IPS DF 6.9 (cell line): ENCODE results near the gene TMEM200B.
A peak's percentile ranks its signal among the peaks of the same experiment; 100 is the strongest.

Experiments used
- DNase-seq: peaks from one replicate; pipeline ENCODE4 v3.0.0-alpha.2; 2013; ENCODE audit warnings: low read depth, low spot score
- H3K27ac ChIP-seq: one replicate; pipeline ENCODE4 v1.5.1; 2013; ENCODE audit warnings: low read length, control low read depth
- H3K27me3 ChIP-seq: 2 replicates; pipeline ENCODE4 v1.6.1; 2013; ENCODE audit warnings: mild to moderate bottlenecking, low read length; ENCODE audit not compliant: control insufficient read depth, insufficient read depth
- H3K36me3 ChIP-seq: 2 replicates; pipeline ENCODE4 v1.6.1; 2013; ENCODE audit warnings: low read length; ENCODE audit not compliant: control insufficient read depth, insufficient read depth
- H3K4me1 ChIP-seq: 2 replicates; pipeline ENCODE4 v1.6.1; 2013; ENCODE audit warnings: low read length; ENCODE audit not compliant: control insufficient read depth, insufficient read depth
- H3K4me3 ChIP-seq: 2 replicates; pipeline ENCODE4 v1.5.1; 2013; ENCODE audit warnings: mild to moderate bottlenecking, low read length
- H3K9me3 ChIP-seq: 2 replicates; pipeline ENCODE4 v1.6.1; 2013; ENCODE audit warnings: low read length, inconsistent platforms; ENCODE audit not compliant: control insufficient read depth, insufficient read depth
- WGBS: extraction: QIAGEN DNeasy Blood & Tissue Kit; methylation state at CpG from one replicate; pipeline ENCODE4 v1.1.7; 2013; ENCODE audit warnings: mixed read lengths, missing lambda C conversion rate; ENCODE audit not compliant: insufficient read length, insufficient coverage; 5-methylcytosine and 5-hydroxymethylcytosine counted together

Gene TMEM200B

GRCh38 chr1:29123887-29124365 lies at the start of gene TMEM200B:
Gene TMEM200B (minus strand): TSS chr1:29123903. CDS start chr1:29121828, 2,075 bp downstream.
- Histone ChIP-seq H3K4me3 (peak within 1 kb of the TSS; percentile 45; the same call in 1 of the 2 replicates), H3K36me3 (no peaks in the 10 kb centered on the region), H3K9me3 (no peaks in the 10 kb centered on the region), H3K4me1 (no peaks in the 10 kb centered on the region), H3K27ac (no peak within 1 kb of the TSS), H3K27me3 (no peaks in the 10 kb centered on the region; the same call in 1 of the 2 replicates)
- no peak for DNase-seq
- no CpG with 5 or more reads among the region's 46 CpGs for WGBS

GRCh38 chr1:29172415-29172939 lies 48.8 kb upstream of the TMEM200B start:
- no peak for DNase-seq
- Histone ChIP-seq H3K4me1 (0 out of 2 replicates have a peak, but pooled peaks cover 1% of the 10 kb centered on the region), H3K36me3 (no peaks in the 10 kb centered on the region), H3K27me3 (no peaks in the 10 kb centered on the region), H3K27ac (no peak overlapping the region), H3K4me3 (no peak overlapping the region), H3K9me3 (no peaks in the 10 kb centered on the region)
- no CpG with 5 or more reads among the region's 8 CpGs for whole genome bisulfite sequencing

- no peak overlapping the region for H3K27ac ChIP-seq
- H3K4me3 ChIP-seq = no peak overlapping the region
- H3K36me3 ChIP-seq = peaks cover 1% of the 10 kb centered on the region; the same call in 1 of the 2 replicates
- no CpG with 5 or more reads among the region's 5 CpGs for WGBS
- no peak for DNase-seq
- H3K4me1 ChIP-seq = 0 out of 2 replicates have a peak, but pooled peaks cover 3% of the 10 kb centered on the region
- no peaks in the 10 kb centered on the region for H3K9me3 ChIP-seq
- H3K27me3 ChIP-seq = no peaks in the 10 kb centered on the region
Measured at GRCh38 chr1:29171521-29171920, 47.8 kb upstream of the TMEM200B start.

- 0 out of 2 replicates have a peak, but pooled peaks cover 7% of the 10 kb centered on the region for H3K4me1 ChIP-seq
- no peak overlapping the region for H3K27ac ChIP-seq
- peaks cover 5% of the 10 kb centered on the region; the same call in 1 of the 2 replicates for H3K36me3 ChIP-seq
- H3K27me3 ChIP-seq = no peaks in the 10 kb centered on the region
- H3K4me3 ChIP-seq = no peak overlapping the region
- no CpG with 5 or more reads among the region's 3 CpGs for WGBS
- no peak for DNase-seq
- H3K9me3 ChIP-seq = no peaks in the 10 kb centered on the region
Measured at GRCh38 chr1:29171089-29171488, 47.4 kb upstream of the TMEM200B start.

GRCh38 chr1:29169976-29170375 lies 46.3 kb upstream of the TMEM200B start:
- Histone ChIP-seq H3K27me3 (no peaks in the 10 kb centered on the region), H3K4me3 (no peak overlapping the region), H3K36me3 (peaks cover 8% of the 10 kb centered on the region; the same call in 1 of the 2 replicates), H3K4me1 (peaks cover 7% of the 10 kb centered on the region; the same call in 1 of the 2 replicates), H3K27ac (no peak overlapping the region), H3K9me3 (no peaks in the 10 kb centered on the region)
- DNase-seq = no peak
- WGBS = no CpG with 5 or more reads among the region's 3 CpGs

GRCh38 chr1:29167904-29168303 lies 44.2 kb upstream of the TMEM200B start:
- Histone ChIP-seq H3K4me3 (no peak overlapping the region), H3K4me1 (peaks cover 7% of the 10 kb centered on the region; the same call in 1 of the 2 replicates), H3K27ac (no peak overlapping the region), H3K36me3 (peaks cover 8% of the 10 kb centered on the region; the same call in 1 of the 2 replicates), H3K27me3 (no peaks in the 10 kb centered on the region), H3K9me3 (no peaks in the 10 kb centered on the region)
- no peak for DNase-seq
- WGBS = no CpG with 5 or more reads among the region's 9 CpGs

- no peaks in the 10 kb centered on the region for H3K9me3 ChIP-seq
- H3K27ac ChIP-seq = no peak overlapping the region
- H3K4me1 ChIP-seq = peaks cover 10% of the 10 kb centered on the region; the same call in 1 of the 2 replicates
- peaks cover 8% of the 10 kb centered on the region; the same call in 1 of the 2 replicates for H3K36me3 ChIP-seq
- no peak overlapping the region for H3K4me3 ChIP-seq
- DNase-seq = no peak
- no CpG with 5 or more reads among the region's 9 CpGs for WGBS
- no peaks in the 10 kb centered on the region for H3K27me3 ChIP-seq
Measured at GRCh38 chr1:29166291-29166878, 42.7 kb upstream of the TMEM200B start.

GRCh38 chr1:29164588-29164987 lies 40.9 kb upstream of the TMEM200B start:
- WGBS = no CpG with 5 or more reads among the region's 4 CpGs

GRCh38 chr1:29162476-29163138 lies 38.9 kb upstream of the TMEM200B start:
- H3K4me1 ChIP-seq = peaks cover 8% of the 10 kb centered on the region; the same call in 1 of the 2 replicates
- no peaks in the 10 kb centered on the region for H3K9me3 ChIP-seq
- H3K36me3 ChIP-seq = peaks cover 20% of the 10 kb centered on the region; the same call in 1 of the 2 replicates
- H3K27ac ChIP-seq = no peak overlapping the region
- no peak overlapping the region for H3K4me3 ChIP-seq
- no peaks in the 10 kb centered on the region for H3K27me3 ChIP-seq
- no CpG with 5 or more reads among the region's 9 CpGs for WGBS
- no peak for DNase-seq

More at GRCh38 chr1:29164588-29164987, 40.9 kb upstream of the TMEM200B start:
- peaks cover 13% of the 10 kb centered on the region; the same call in 1 of the 2 replicates for H3K36me3 ChIP-seq
- no peaks in the 10 kb centered on the region for H3K9me3 ChIP-seq
- peaks cover 8% of the 10 kb centered on the region; the same call in 1 of the 2 replicates for H3K4me1 ChIP-seq
- H3K27ac ChIP-seq = no peak overlapping the region
- DNase-seq = no peak
- no peaks in the 10 kb centered on the region for H3K27me3 ChIP-seq
- H3K4me3 ChIP-seq = no peak overlapping the region

- H3K27ac ChIP-seq = no peak overlapping the region
- peaks cover 20% of the 10 kb centered on the region; the same call in 1 of the 2 replicates for H3K36me3 ChIP-seq
- no peak for DNase-seq
- H3K9me3 ChIP-seq = no peaks in the 10 kb centered on the region
- H3K4me1 ChIP-seq = peaks cover 8% of the 10 kb centered on the region; the same call in 1 of the 2 replicates
- no CpG with 5 or more reads among the region's 4 CpGs for WGBS
- H3K4me3 ChIP-seq = no peak overlapping the region
- H3K27me3 ChIP-seq = no peaks in the 10 kb centered on the region
Measured at GRCh38 chr1:29162025-29162424, 38.3 kb upstream of the TMEM200B start.
